ENCODE data around the gene KIF6.

DNA sequence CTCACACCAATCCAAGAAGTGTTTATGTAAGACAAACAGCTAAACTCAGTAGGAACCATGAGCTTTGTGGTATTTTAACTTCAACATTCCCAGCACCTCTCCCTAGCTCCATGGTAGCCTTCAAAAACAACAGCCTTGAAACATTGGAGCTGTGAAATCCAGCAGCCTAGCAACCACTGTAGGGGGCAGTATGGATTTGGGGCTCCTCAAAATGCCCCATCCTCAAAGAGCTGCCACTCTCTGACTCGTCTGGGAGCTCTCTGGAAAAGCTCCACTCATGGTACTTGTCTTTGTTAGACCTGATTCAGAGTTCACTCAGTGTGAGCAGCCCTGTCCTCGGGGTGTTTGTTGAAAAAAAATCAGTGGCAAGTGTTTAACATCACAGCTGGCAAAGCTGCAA lies 82.9 kb downstream of the KIF6 start:
- no peak for TF ChIP-seq SP1 (IDR thresholded peaks at IDR 0.05)
- TF ChIP-seq ELF4 (IDR thresholded peaks at IDR 0.05): no peak
- no peak for TF ChIP-seq TARDBP (IDR thresholded peaks at IDR 0.05)
- no peak for TF ChIP-seq BHLHE40 (IDR thresholded peaks at IDR 0.05; ENCODE audit: borderline replicate concordance)
- no peak for TF ChIP-seq FOXM1 (IDR thresholded peaks at IDR 0.05; ENCODE audit: borderline replicate concordance)
- no peak for TF ChIP-seq NFRKB (IDR thresholded peaks at IDR 0.05)
- TF ChIP-seq FOXA1 (IDR thresholded peaks at IDR 0.05): no peak
- no peak for TF ChIP-seq LEF1 (IDR thresholded peaks at IDR 0.05; ENCODE audit: borderline replicate concordance)
- TF ChIP-seq SUZ12 (IDR thresholded peaks at IDR 0.05): no peak
- no peak for TF ChIP-seq HDGF (IDR thresholded peaks at IDR 0.05; ENCODE audit: borderline replicate concordance)
- no peak for TF ChIP-seq CTBP1 (IDR thresholded peaks at IDR 0.05; ENCODE audit: borderline replicate concordance)
- TF ChIP-seq ARNT (IDR thresholded peaks at IDR 0.05): no peak
- no peak for TF ChIP-seq ZNF384 (IDR thresholded peaks at IDR 0.05)
